ENCODE measurements around the gene BMERB1. TPM values are rescaled to one million over a fixed set of nuclear protein-coding genes. Genes with fewer than 3 reads are reported as not detected.
"Not testable (repeated sequence)": the region's sequence is repeated elsewhere in the genome, so short reads cannot be mapped to it uniquely, and the experiment has no call there.

BMERB1 gene
- total RNA-seq, 1 donor from 2014 or later = 22.6 TPM

- ATAC-seq (no peak), DNase-seq (no peak)
- Histone ChIP-seq H3K27ac (no peak overlapping the region), H3K4me1 (no peaks in the 10 kb centered on the region), H3K27me3 (no peaks in the 10 kb centered on the region), H3K36me3 (no peaks in the 10 kb centered on the region), H3K9me3 (no peaks in the 10 kb centered on the region), H3K4me3 (no peak overlapping the region)
- TF ChIP-seq CTCF (IDR thresholded peaks at IDR 0.05) = no peak
- intact Hi-C loops (cut with DNase I) = no loop called here
These were observed 121.7 kb downstream of the BMERB1 start for GRCh38 chr16:15556130-15556529.

GRCh38 chr16:15557258-15557657 lies 122.9 kb downstream of the BMERB1 start:
- Histone ChIP-seq H3K9me3 (no peaks in the 10 kb centered on the region), H3K4me3 (no peak overlapping the region), H3K27me3 (no peaks in the 10 kb centered on the region), H3K36me3 (no peaks in the 10 kb centered on the region), H3K27ac (no peak overlapping the region), H3K4me1 (no peaks in the 10 kb centered on the region)
- no peak for TF ChIP-seq CTCF (IDR thresholded peaks at IDR 0.05)
- ATAC-seq = no peak
- intact Hi-C loops (cut with DNase I) = no loop called here
- no peak for DNase-seq

GRCh38 chr16:15559176-15559575 lies 124.8 kb downstream of the BMERB1 start:
- H3K27ac ChIP-seq = no peak overlapping the region
- intact Hi-C loops (cut with DNase I) = no loop called here
- no peak overlapping the region for H3K4me3 ChIP-seq
- TF ChIP-seq CTCF (IDR thresholded peaks at IDR 0.05) = no peak
- ATAC-seq (no peak), DNase-seq (no peak)
- H3K36me3 ChIP-seq = no peaks in the 10 kb centered on the region
- no peaks in the 10 kb centered on the region for H3K4me1 ChIP-seq
- H3K27me3 ChIP-seq = no peaks in the 10 kb centered on the region
- H3K9me3 ChIP-seq = no peaks in the 10 kb centered on the region

GRCh38 chr16:15564604-15565339 lies 130.4 kb downstream of the BMERB1 start:
- Histone ChIP-seq H3K27ac (no peak overlapping the region), H3K4me3 (no peak overlapping the region), H3K9me3 (no peaks in the 10 kb centered on the region), H3K4me1 (no peaks in the 10 kb centered on the region), H3K36me3 (no peaks in the 10 kb centered on the region), H3K27me3 (no peaks in the 10 kb centered on the region)
- no peak for TF ChIP-seq CTCF (IDR thresholded peaks at IDR 0.05)
- intact Hi-C loops (cut with DNase I) = no loop called here
- DNase-seq (no peak), ATAC-seq (no peak)

GRCh38 chr16:15566095-15566494 lies 131.7 kb downstream of the BMERB1 start:
- intact Hi-C loops (cut with DNase I) = no loop called here
- DNase-seq (no peak), ATAC-seq (no peak)
- Histone ChIP-seq H3K4me3 (no peak overlapping the region), H3K9me3 (no peaks in the 10 kb centered on the region), H3K36me3 (no peaks in the 10 kb centered on the region), H3K27me3 (no peaks in the 10 kb centered on the region), H3K27ac (no peak overlapping the region), H3K4me1 (no peaks in the 10 kb centered on the region)
- TF ChIP-seq CTCF (IDR thresholded peaks at IDR 0.05) = no peak

- H3K36me3 ChIP-seq = no peaks in the 10 kb centered on the region
- no peak for ATAC-seq
- no peak for TF ChIP-seq CTCF (IDR thresholded peaks at IDR 0.05)
- no peaks in the 10 kb centered on the region for H3K27me3 ChIP-seq
- H3K27ac ChIP-seq = no peak overlapping the region
- H3K4me1 ChIP-seq = peaks cover 8% of the 10 kb centered on the region
- no peak for DNase-seq
- H3K4me3 ChIP-seq = no peak overlapping the region
- intact Hi-C loops (cut with DNase I) = no loop called here
- no peaks in the 10 kb centered on the region for H3K9me3 ChIP-seq
These were observed 133.4 kb downstream of the BMERB1 start for GRCh38 chr16:15567823-15568222.

- H3K4me3 ChIP-seq; H3K9me3 ChIP-seq; intact Hi-C loops (cut with DNase I); H3K27me3 ChIP-seq; H3K4me1 ChIP-seq; H3K36me3 ChIP-seq; H3K27ac ChIP-seq; DNase-seq; ATAC-seq: not testable (repeated sequence)
These were observed 136.3 kb downstream of the BMERB1 start for GRCh38 chr16:15570666-15571065.

Measured in upper lobe of right lung (tissue), 1 donor.